SU-DHL-6 (cell line): Measurements from ENCODE around the gene NKAIN4.

Experiments
- H2AFZ ChIP-seq: fragments of 200-600 bp; sonication (generic); 2 replicates; pipeline ENCODE4 v1.6.1; 2014; ENCODE audit warnings: low read depth, mild to moderate bottlenecking, moderate library complexity, mixed read lengths, antibody characterized with exemption, low read length; ENCODE audit not compliant: severe bottlenecking
- H3F3A ChIP-seq: fragments of 200-600 bp; shearing (Covaris generic); 2 replicates; pipeline ENCODE4 v1.6.0; 2016; ENCODE audit warnings: antibody characterized with exemption, mild to moderate bottlenecking; ENCODE audit not compliant: insufficient read depth
- H3K27ac ChIP-seq: fragments of 200-600 bp; sonication (generic); 2 replicates; pipeline ENCODE4 v1.5.1; 2016; ENCODE audit warnings: low read depth, mild to moderate bottlenecking, low read length, moderate library complexity, mixed read lengths
- H3K27me3 ChIP-seq: fragments of 200-600 bp; sonication (generic), shearing (Covaris generic); 2 replicates; pipeline ENCODE4 v1.6.0; 2014; ENCODE audit warnings: mild to moderate bottlenecking, low read length
- H3K36me3 ChIP-seq: fragments of 200-600 bp; sonication (generic); 2 replicates; pipeline ENCODE4 v1.6.1; 2014; ENCODE audit warnings: mild to moderate bottlenecking, low read length, mixed read lengths
- H3K4me2 ChIP-seq: fragments of 300-600, 200-600 bp; shearing (Covaris generic), sonication (generic); 2 replicates; pipeline ENCODE4 v1.6.0; 2014; ENCODE audit warnings: low read length, low read depth, mild to moderate bottlenecking; ENCODE audit not compliant: poor library complexity, severe bottlenecking
- H3K4me3 ChIP-seq: fragments of 200-600 bp; sonication (generic); 2 replicates; pipeline ENCODE4 v1.5.1; 2014; ENCODE audit warnings: antibody characterized with exemption, low read length, mild to moderate bottlenecking, mixed read lengths; ENCODE audit not compliant: insufficient read depth, poor library complexity, severe bottlenecking
- H3K79me2 ChIP-seq: fragments of 200-600 bp; sonication (generic); 2 replicates; pipeline ENCODE4 v1.6.1; 2014; ENCODE audit warnings: mild to moderate bottlenecking, low read length, moderate library complexity; ENCODE audit not compliant: insufficient read depth
- H3K9ac ChIP-seq: fragments of 200-600 bp; sonication (generic); 2 replicates; pipeline ENCODE4 v1.7.0; 2014; ENCODE audit warnings: mild to moderate bottlenecking, low read length
- H3K9me2 ChIP-seq: fragments of 200-600 bp; sonication (generic); replicated peaks from 2 replicates; pipeline ENCODE4 v1.6.1; 2014; ENCODE audit warnings: low read length; ENCODE audit not compliant: insufficient read depth
- H3K9me3 ChIP-seq: fragments of 200-600 bp; sonication (generic); 2 replicates; pipeline ENCODE4 v1.6.1; 2014; ENCODE audit warnings: low read length, mixed read lengths; ENCODE audit not compliant: insufficient read depth
- H4K20me1 ChIP-seq: fragments of 200-600 bp; sonication (generic); 2 replicates; pipeline ENCODE4 v1.6.1; 2014; ENCODE audit warnings: low read depth, mild to moderate bottlenecking, antibody characterized with exemption, low read length, moderate library complexity, mixed read lengths
- CTCF ChIP-seq: fragments of 200-600 bp; sonication (generic); IDR thresholded peaks from one replicate; pipeline ENCODE4 v1.5.1; 2017; ENCODE audit warnings: antibody characterized with exemption, mild to moderate bottlenecking, low read length, moderate library complexity; ENCODE audit not compliant: insufficient read depth, poor library complexity, severe bottlenecking
- EZH2phosphoT487 ChIP-seq: fragments of 200-600 bp; sonication (generic), shearing (Covaris generic); conservative IDR thresholded peaks from 2 replicates; pipeline ENCODE4 v1.6.1; 2018; ENCODE audit warnings: mild to moderate bottlenecking, antibody characterized with exemption, low read length, moderate library complexity, mixed read lengths

The NKAIN4 gene

GRCh38 chr20:63258781-63259180 lies 4.5 kb upstream of the NKAIN4 start:
- no peaks in the 10 kb centered on the region for H3K79me2 ChIP-seq
- H3K4me2 ChIP-seq, result no peak overlapping the region
- H3K9me3 ChIP-seq, result no peaks in the 10 kb centered on the region
- TF ChIP-seq CTCF (no peak), EZH2phosphoT487 (no peak)
- H3K27me3 ChIP-seq, result no peaks in the 10 kb centered on the region; the same call in 1 of the 2 replicates
- no peaks in the 10 kb centered on the region for H3K9me2 ChIP-seq
- H3K36me3 ChIP-seq, result no peaks in the 10 kb centered on the region
- no peak overlapping the region for H3K9ac ChIP-seq
- no peak overlapping the region for H3K4me3 ChIP-seq
- H3K27ac ChIP-seq, result no peak overlapping the region
- H2AFZ ChIP-seq, result no peak overlapping the region
- no peaks in the 10 kb centered on the region for H4K20me1 ChIP-seq
- H3F3A ChIP-seq, result no peaks in the 10 kb centered on the region

- no peaks in the 10 kb centered on the region for H4K20me1 ChIP-seq
- no peaks in the 10 kb centered on the region for H3K79me2 ChIP-seq
- no peak overlapping the region for H3K4me2 ChIP-seq
- no peak for TF ChIP-seq EZH2phosphoT487
- no peak for TF ChIP-seq CTCF
- H3K27me3 ChIP-seq, result no peaks in the 10 kb centered on the region; the same call in 1 of the 2 replicates
- no peak overlapping the region for H2AFZ ChIP-seq
- no peak overlapping the region for H3K27ac ChIP-seq
- H3K9me3 ChIP-seq, result no peaks in the 10 kb centered on the region
- no peaks in the 10 kb centered on the region for H3F3A ChIP-seq
- H3K4me3 ChIP-seq, result no peak overlapping the region
- H3K9ac ChIP-seq, result no peak overlapping the region
- H3K9me2 ChIP-seq, result no peaks in the 10 kb centered on the region
- H3K36me3 ChIP-seq, result no peaks in the 10 kb centered on the region
Observed at GRCh38 chr20:63257629-63258028, 3.4 kb upstream of the NKAIN4 start.

GRCh38 chr20:63256954-63257353 lies 2.7 kb upstream of the NKAIN4 start:
- H2AFZ ChIP-seq, result no peak overlapping the region
- no peaks in the 10 kb centered on the region for H3K9me2 ChIP-seq
- no peak overlapping the region for H3K27ac ChIP-seq
- H3K79me2 ChIP-seq, result no peaks in the 10 kb centered on the region
- H3K4me2 ChIP-seq, result no peak overlapping the region
- H3K9me3 ChIP-seq, result no peaks in the 10 kb centered on the region
- no peaks in the 10 kb centered on the region for H4K20me1 ChIP-seq
- no peak overlapping the region for H3K4me3 ChIP-seq
- H3F3A ChIP-seq, result no peaks in the 10 kb centered on the region
- no peak for TF ChIP-seq CTCF
- no peak for TF ChIP-seq EZH2phosphoT487
- H3K36me3 ChIP-seq, result no peaks in the 10 kb centered on the region
- H3K9ac ChIP-seq, result no peak overlapping the region
- H3K27me3 ChIP-seq, result no peaks in the 10 kb centered on the region; the same call in 1 of the 2 replicates
